Measurements from ENCODE around the gene ELP4.
"Not testable (repeated sequence)": the region's sequence is repeated elsewhere in the genome, so short reads cannot be mapped to it uniquely, and the experiment has no call there.

ELP4 gene

GRCh38 chr11:31646216-31646615, 136.6 kb downstream of the ELP4 start:
- DNase-seq (ENCODE audit: low read depth) = no peak

DNA sequence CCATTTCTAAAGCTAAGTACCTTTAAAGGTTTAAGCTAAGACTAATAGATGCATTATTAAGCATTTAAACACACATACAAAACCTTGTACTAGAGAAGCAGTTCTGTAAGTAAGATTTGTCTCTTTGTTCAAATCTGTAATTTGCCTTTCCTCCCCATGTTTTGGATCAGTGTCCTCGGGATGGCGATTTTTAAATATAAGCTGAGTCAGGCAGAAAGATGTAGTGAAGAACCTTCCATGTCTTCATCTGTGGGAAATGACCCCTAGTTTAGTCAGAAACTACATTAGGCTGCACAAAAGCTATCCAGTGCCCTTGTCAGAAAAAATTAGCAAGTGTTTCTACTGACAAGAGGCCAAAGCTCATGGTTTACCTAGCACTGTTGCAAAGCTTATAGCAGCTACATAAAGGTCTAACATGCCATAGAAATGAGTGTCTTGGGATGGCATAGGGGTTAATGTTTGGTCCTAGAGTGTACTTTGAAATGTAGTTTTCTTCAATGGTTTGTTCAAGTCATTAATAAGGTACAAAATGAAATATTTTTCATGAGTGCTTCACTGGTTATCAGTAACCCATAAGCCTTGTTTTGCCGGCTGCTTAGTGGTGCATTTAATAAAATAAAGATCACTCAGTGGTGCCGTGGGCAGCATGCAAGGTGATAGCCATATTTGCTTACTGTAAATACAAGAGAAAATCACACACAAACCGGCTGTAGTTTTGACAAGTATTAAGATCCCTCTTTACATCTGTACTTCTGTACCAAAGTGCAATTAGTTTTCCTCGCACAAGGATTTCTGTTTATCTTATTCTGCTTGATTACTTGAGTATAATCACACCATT, 139.8 kb downstream of the ELP4 start:
- no peak for DNase-seq (ENCODE audit: low read depth)

DNA sequence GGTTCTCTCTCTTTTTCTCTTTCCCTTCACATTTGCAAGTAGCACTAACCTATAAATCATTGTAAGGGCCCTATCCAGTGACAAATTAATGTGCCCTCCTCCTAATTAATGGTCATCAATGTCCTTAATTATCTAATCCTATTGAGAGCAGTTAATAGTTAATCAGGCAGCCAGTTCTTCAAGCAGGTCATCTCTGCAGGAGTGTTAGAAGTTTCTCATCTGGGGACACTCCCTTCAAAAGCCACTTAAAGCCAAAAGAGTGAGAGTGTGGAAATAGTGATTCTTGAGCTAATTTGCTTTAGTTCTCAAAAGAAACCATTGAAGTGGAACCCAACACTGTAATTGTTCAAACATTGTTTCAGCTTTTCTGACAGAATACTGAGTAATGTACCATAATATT, 141.6 kb downstream of the ELP4 start:
- DNase-seq (ENCODE audit: low read depth) = no peak

- DNase-seq (ENCODE audit: low read depth) = no peak
These were observed 142.3 kb downstream of the ELP4 start for GRCh38 chr11:31651822-31652221.

- DNase-seq (ENCODE audit: low read depth) = no peak
These were observed 143.0 kb downstream of the ELP4 start for GRCh38 chr11:31652528-31652927.

DNA sequence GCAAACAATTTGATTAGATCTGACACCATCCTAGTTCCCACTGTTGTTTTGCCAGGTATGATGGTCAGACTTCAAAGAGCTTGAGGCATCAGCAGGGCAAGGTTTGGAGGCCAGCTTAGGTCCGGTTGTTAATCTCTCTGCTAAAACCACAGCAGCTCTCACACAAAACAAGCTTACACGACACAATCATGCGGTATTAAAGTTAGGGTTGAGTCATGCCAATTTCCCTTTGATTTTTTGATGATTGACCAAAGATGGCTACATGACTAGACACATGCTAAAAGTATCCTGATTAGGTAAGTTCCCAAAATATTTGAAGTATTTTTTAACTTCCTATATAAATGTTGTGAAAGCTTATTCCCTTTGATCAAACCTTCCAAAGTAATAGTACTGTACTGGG, 145.9 kb downstream of the ELP4 start:
- no peak for DNase-seq (ENCODE audit: low read depth)

GRCh38 chr11:31656051-31656450, 146.5 kb downstream of the ELP4 start:
- no peak for DNase-seq (ENCODE audit: low read depth)

GRCh38 chr11:31657091-31657490, 147.5 kb downstream of the ELP4 start:
- DNase-seq (ENCODE audit: low read depth) = no peak

- DNase-seq (ENCODE audit: low read depth) = no peak
These were observed 154.6 kb downstream of the ELP4 start for GRCh38 chr11:31664129-31664528.

DNA sequence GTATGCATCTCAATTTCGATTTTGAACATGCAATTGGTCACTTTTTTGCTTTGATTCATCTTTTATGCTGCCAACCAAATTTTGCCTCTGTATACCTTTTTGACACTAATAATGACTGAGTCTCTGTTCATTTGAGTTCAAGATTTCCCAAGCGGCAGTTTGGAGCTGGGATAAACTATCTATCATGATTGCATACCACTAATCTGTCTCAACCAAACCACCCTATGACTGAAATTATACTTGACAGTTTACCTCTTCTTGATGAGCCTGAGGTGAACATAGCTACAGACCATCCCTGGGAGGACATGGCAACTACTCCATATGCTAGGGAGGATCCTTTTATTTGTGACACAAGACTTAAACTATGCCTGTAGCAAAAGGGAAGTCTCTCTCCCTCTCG, 155.4 kb downstream of the ELP4 start:
- no peak for DNase-seq (ENCODE audit: low read depth)

GRCh38 chr11:31671681-31672080, 162.1 kb downstream of the ELP4 start:
- no peak for DNase-seq (ENCODE audit: low read depth)

- not testable (repeated sequence) for DNase-seq (ENCODE audit: low read depth)
These were observed 163.5 kb downstream of the ELP4 start for GRCh38 chr11:31673108-31673507.

DNA sequence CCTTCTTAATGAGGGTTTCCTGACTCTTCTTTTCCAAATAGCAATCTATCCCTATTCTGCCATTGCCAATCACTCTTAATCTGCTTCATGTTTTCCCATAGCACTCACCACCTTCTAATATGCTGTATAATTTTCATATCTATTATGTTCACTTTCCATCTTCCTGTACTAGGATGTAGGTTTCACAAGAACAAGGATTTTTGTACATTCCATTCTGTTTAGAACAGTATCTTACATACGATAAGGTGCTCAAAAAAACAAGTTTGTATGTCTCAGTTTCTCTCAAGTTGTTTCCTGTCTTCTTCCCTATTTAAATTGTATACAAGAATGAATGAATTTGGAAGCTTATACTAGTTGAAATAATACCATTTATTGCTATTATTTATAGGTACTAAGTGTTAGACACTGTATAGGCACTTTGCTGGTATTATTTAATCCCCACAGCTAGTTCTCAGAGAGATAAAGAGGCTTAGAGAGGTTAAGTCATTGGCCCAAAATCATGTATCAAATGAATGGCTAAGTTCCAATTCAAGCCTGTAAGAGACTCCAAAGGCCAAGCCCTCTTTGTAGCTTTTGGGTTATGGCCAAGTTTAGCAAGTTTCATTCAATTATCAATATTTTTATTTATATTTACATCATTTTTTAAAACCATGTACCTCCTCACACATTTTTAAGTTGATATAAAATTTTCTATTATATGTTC, 166.9 kb downstream of the ELP4 start:
- DNase-seq (ENCODE audit: low read depth) = no peak

DNA sequence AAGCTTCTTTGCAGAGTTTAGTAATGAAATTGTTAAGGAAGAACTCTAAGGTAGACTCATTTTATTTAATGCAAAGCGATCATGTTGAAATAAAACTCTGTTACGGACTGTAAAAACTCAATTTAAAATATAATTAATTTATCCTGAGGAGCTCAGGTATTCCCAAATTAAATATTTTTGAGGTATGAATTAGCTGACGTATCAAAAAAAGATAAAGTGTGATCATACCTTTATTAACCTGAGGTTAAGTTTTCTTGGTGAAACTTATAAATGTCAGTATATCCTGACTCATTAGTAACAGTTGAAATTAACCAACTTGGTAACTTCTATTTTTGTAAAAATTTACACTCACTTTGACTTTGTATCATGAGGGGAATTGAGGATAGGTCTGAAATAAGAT, 171.2 kb downstream of the ELP4 start:
- no peak for DNase-seq (ENCODE audit: low read depth)

- no peak for DNase-seq (ENCODE audit: low read depth)
These were observed 177.7 kb downstream of the ELP4 start for GRCh38 chr11:31687256-31687655.

DNA sequence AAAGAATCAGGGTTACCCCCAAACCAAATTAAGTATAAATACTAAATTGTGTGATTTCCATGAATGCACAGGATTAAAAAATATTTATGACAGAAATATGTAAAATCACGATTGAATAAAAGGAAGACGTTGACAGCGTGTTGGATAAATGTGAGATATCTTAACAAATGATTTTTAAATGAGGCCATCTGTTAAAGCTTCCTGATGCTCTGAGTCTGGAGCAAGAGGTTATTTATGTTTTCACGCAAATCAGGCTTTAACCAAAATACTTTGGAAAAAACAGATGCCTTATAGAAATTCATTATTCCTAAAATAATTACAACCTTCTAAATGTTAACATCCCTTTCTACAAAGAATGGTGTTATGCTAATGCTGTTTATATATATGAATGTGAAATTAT, 178.3 kb downstream of the ELP4 start:
- DNase-seq (ENCODE audit: low read depth) = no peak

- DNase-seq (ENCODE audit: low read depth) = no peak
These were observed 180.0 kb downstream of the ELP4 start for GRCh38 chr11:31689559-31689958.

DNA sequence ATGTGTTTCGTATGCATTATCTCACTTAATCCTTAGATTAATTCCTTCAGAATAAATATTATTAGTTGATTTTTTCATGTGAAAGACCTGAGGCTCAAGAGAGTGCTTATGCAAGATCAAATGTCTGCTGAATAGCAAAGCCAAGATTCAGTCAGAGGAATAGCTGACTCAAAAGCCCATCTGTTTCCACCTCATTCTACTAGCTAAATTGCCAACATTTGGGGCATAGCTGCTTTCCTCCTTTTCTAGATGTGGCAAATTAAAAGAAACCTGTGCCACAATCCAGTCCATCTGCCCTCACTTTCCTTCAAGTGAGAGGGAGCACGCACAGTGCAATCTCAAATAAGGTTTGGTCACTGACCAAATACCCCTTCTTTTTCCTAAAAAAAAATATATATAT, 180.5 kb downstream of the ELP4 start:
- DNase-seq (ENCODE audit: low read depth) = no peak

DNA sequence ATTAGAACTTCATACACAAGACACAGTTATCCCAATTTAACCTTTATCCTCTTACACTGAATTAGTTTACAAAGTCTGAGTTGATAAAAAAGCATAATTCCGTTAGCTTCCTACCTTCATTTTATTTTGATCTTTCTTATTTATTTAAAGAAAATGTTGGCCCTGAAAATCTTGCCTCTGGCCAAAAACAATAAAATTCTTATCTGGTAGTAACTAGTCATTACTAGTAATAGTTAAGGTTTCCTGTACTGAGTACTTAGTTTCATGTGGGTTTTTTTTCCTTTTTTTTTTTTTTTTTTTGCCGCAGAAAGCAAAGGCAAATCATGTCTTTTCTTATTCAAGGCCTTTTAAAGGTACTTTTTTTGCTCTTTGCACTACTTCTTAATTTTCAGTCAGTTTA, 180.9 kb downstream of the ELP4 start:
- no peak for DNase-seq (ENCODE audit: low read depth)

- DNase-seq (ENCODE audit: low read depth) = no peak
These were observed 182.9 kb downstream of the ELP4 start for GRCh38 chr11:31692466-31692865.

GRCh38 chr11:31697049-31697448, 187.5 kb downstream of the ELP4 start:
- not testable (repeated sequence) for DNase-seq (ENCODE audit: low read depth)

- DNase-seq (ENCODE audit: low read depth) = no peak
These were observed 189.5 kb downstream of the ELP4 start for GRCh38 chr11:31699066-31699465.

- no peak for DNase-seq (ENCODE audit: low read depth)
These were observed 193.4 kb downstream of the ELP4 start for GRCh38 chr11:31702966-31703365.

DNA sequence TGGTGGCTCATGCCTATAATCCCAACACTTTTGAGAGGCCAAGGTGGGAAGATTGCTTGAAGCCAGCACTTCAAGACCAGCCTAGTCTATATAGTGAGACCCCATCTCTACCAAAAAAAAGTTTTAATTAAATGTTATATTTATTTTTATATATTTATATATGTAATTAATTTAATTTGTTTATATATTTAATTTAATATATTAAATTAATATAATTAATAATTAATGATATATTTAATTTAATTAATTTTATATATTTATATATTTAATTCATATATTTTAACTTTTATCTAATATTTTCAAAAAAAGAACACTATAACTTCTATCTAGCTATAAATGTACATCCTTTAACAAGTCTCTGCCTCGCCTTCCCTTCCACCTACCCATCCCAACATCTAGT, 196.8 kb downstream of the ELP4 start:
- no peak for DNase-seq (ENCODE audit: low read depth)
